Measurements from ENCODE around the gene AMBP. TPM values are rescaled to one million over a fixed set of nuclear protein-coding genes. Genes with fewer than 3 reads are reported as not detected.

Gene AMBP
- polyA plus RNA-seq, 4 donors, result 0.81 to 1.9 (median 1.8) TPM

- H3K4me3 ChIP-seq (ENCODE audit: low read depth in 1 of 3, low read length in 3 of 3), result no peak overlapping the region
- peaks cover 0 to 5% of the 10 kb centered on the region in 2 donors for H3K9me3 ChIP-seq (ENCODE audit: control insufficient read depth in 2 of 2, insufficient read depth in 1 of 2, low read depth in 1 of 2, low read length in 1 of 2)
- H3K27me3 ChIP-seq (ENCODE audit: control insufficient read depth in 3 of 3, insufficient read depth in 3 of 3, low read length in 3 of 3), result no peaks in the 10 kb centered on the region
- WGBS, 3 donors, result 86 to 97% (median 95%) methylated on average over 19 of the region's 19 CpGs
- H3K4me1 ChIP-seq (ENCODE audit: control insufficient read depth in 3 of 3, insufficient read depth in 2 of 3, low read depth in 1 of 3, low read length in 2 of 3), result no peaks in the 10 kb centered on the region
- DNase-seq, result no peak
- no peak for FAIRE-seq
- peaks cover 0 to 84% (median 3%) of the 10 kb centered on the region in 3 donors for H3K36me3 ChIP-seq (ENCODE audit: control insufficient read depth in 3 of 3, insufficient read depth in 2 of 3, low read depth in 1 of 3, low read length in 3 of 3)
- H3K27ac ChIP-seq (ENCODE audit: low read depth in 1 of 3, low read length in 2 of 3), result no peak overlapping the region
Measured at GRCh38 chr9:114031948-114032840, 45.9 kb downstream of the AMBP start.

- Histone ChIP-seq H3K27ac (ENCODE audit: low read depth in 1 of 3, low read length in 2 of 3) (no peak overlapping the region), H3K36me3 (ENCODE audit: control insufficient read depth in 3 of 3, insufficient read depth in 2 of 3, low read depth in 1 of 3, low read length in 3 of 3) (peaks cover 0 to 78% (median 3%) of the 10 kb centered on the region in 3 donors), H3K4me3 (ENCODE audit: low read depth in 1 of 3, low read length in 3 of 3) (no peak overlapping the region), H3K9me3 (ENCODE audit: control insufficient read depth in 2 of 2, insufficient read depth in 1 of 2, low read depth in 1 of 2, low read length in 1 of 2) (no peaks in the 10 kb centered on the region), H3K27me3 (ENCODE audit: control insufficient read depth in 3 of 3, insufficient read depth in 3 of 3, low read length in 3 of 3) (no peaks in the 10 kb centered on the region), H3K4me1 (ENCODE audit: control insufficient read depth in 3 of 3, insufficient read depth in 2 of 3, low read depth in 1 of 3, low read length in 2 of 3) (no peaks in the 10 kb centered on the region)
- no peak for DNase-seq
- WGBS, 3 donors, result 90 to 92% (median 91%) methylated on average over 7 of the region's 7 CpGs
- no peak for FAIRE-seq
Measured at GRCh38 chr9:114031037-114031630, 47.0 kb downstream of the AMBP start.

- DNase-seq, result no peak
- Histone ChIP-seq H3K9me3 (ENCODE audit: control insufficient read depth in 2 of 2, insufficient read depth in 1 of 2, low read depth in 1 of 2, low read length in 1 of 2) (no peaks in the 10 kb centered on the region), H3K4me1 (ENCODE audit: control insufficient read depth in 3 of 3, insufficient read depth in 2 of 3, low read depth in 1 of 3, low read length in 2 of 3) (no peaks in the 10 kb centered on the region), H3K27me3 (ENCODE audit: control insufficient read depth in 3 of 3, insufficient read depth in 3 of 3, low read length in 3 of 3) (no peaks in the 10 kb centered on the region), H3K36me3 (ENCODE audit: control insufficient read depth in 3 of 3, insufficient read depth in 2 of 3, low read depth in 1 of 3, low read length in 3 of 3) (peaks cover 0 to 73% (median 0%) of the 10 kb centered on the region in 3 donors), H3K4me3 (ENCODE audit: low read depth in 1 of 3, low read length in 3 of 3) (no peak overlapping the region), H3K27ac (ENCODE audit: low read depth in 1 of 3, low read length in 2 of 3) (no peak overlapping the region)
- 89 to 94% (median 92%) methylated on average over 9 of the region's 9 CpGs for WGBS, 3 donors
- FAIRE-seq, result no peak
Measured at GRCh38 chr9:114030364-114030763, 47.7 kb downstream of the AMBP start.

GRCh38 chr9:114029311-114030170, 48.6 kb downstream of the AMBP start:
- H3K27ac ChIP-seq (ENCODE audit: low read depth in 1 of 3, low read length in 2 of 3), result no peak overlapping the region
- H3K9me3 ChIP-seq (ENCODE audit: control insufficient read depth in 2 of 2, insufficient read depth in 1 of 2, low read depth in 1 of 2, low read length in 1 of 2), result peaks cover 0 to 6% of the 10 kb centered on the region in 2 donors
- peaks cover 0 to 70% (median 0%) of the 10 kb centered on the region in 3 donors for H3K36me3 ChIP-seq (ENCODE audit: control insufficient read depth in 3 of 3, insufficient read depth in 2 of 3, low read depth in 1 of 3, low read length in 3 of 3)
- H3K4me1 ChIP-seq (ENCODE audit: control insufficient read depth in 3 of 3, insufficient read depth in 2 of 3, low read depth in 1 of 3, low read length in 2 of 3), result no peaks in the 10 kb centered on the region
- FAIRE-seq (no peak), DNase-seq (no peak)
- whole genome bisulfite sequencing, 3 donors, result 80 to 90% (median 85%) methylated on average over 12 of the region's 12 CpGs
- no peaks in the 10 kb centered on the region for H3K27me3 ChIP-seq (ENCODE audit: control insufficient read depth in 3 of 3, insufficient read depth in 3 of 3, low read length in 3 of 3)
- H3K4me3 ChIP-seq (ENCODE audit: low read depth in 1 of 3, low read length in 3 of 3), result no peak overlapping the region

DNA sequence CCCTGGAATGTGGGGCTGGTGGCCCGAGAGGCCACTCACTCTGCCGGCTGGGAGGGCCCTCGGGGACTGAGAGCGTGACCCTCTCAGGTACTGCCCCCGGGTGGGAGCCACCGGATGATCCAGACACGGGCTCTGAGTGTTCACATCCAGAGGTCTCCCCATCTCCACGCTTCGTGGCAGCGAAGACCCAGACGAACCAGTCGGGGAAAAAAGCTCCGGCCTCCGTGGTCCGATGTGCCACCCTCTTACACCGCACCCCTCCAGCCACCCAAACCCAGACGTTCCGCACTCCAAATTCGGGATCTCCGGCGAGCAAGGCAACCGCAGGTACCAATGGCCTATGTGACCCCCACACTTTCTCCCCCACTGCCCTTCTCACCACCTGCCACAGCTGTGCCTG, 49.5 kb downstream of the AMBP start:
- Histone ChIP-seq H3K9me3 (ENCODE audit: control insufficient read depth in 2 of 2, insufficient read depth in 1 of 2, low read depth in 1 of 2, low read length in 1 of 2) (peaks cover 0 to 10% of the 10 kb centered on the region in 2 donors), H3K27ac (ENCODE audit: low read depth in 1 of 3, low read length in 2 of 3) (no peak overlapping the region), H3K36me3 (ENCODE audit: control insufficient read depth in 3 of 3, insufficient read depth in 2 of 3, low read depth in 1 of 3, low read length in 3 of 3) (peaks cover 0 to 64% (median 0%) of the 10 kb centered on the region in 3 donors), H3K4me3 (ENCODE audit: low read depth in 1 of 3, low read length in 3 of 3) (no peak overlapping the region), H3K4me1 (ENCODE audit: control insufficient read depth in 3 of 3, insufficient read depth in 2 of 3, low read depth in 1 of 3, low read length in 2 of 3) (no peaks in the 10 kb centered on the region), H3K27me3 (ENCODE audit: control insufficient read depth in 3 of 3, insufficient read depth in 3 of 3, low read length in 3 of 3) (no peaks in the 10 kb centered on the region)
- DNase-seq, result no peak
- WGBS, 3 donors, result 95 to 97% (median 96%) methylated on average over 17 to 22 of the region's 22 CpGs
- no peak for FAIRE-seq

GRCh38 chr9:114027863-114028465, 50.1 kb downstream of the AMBP start:
- FAIRE-seq, result no peak
- H3K4me1 ChIP-seq (ENCODE audit: control insufficient read depth in 3 of 3, insufficient read depth in 2 of 3, low read depth in 1 of 3, low read length in 2 of 3), result no peaks in the 10 kb centered on the region
- peaks cover 0 to 57% (median 0%) of the 10 kb centered on the region in 3 donors for H3K36me3 ChIP-seq (ENCODE audit: control insufficient read depth in 3 of 3, insufficient read depth in 2 of 3, low read depth in 1 of 3, low read length in 3 of 3)
- H3K4me3 ChIP-seq (ENCODE audit: low read depth in 1 of 3, low read length in 3 of 3), result no peak overlapping the region
- peaks cover 0 to 10% of the 10 kb centered on the region in 2 donors for H3K9me3 ChIP-seq (ENCODE audit: control insufficient read depth in 2 of 2, insufficient read depth in 1 of 2, low read depth in 1 of 2, low read length in 1 of 2)
- no peak for DNase-seq
- H3K27me3 ChIP-seq (ENCODE audit: control insufficient read depth in 3 of 3, insufficient read depth in 3 of 3, low read length in 3 of 3), result no peaks in the 10 kb centered on the region
- no peak overlapping the region for H3K27ac ChIP-seq (ENCODE audit: low read depth in 1 of 3, low read length in 2 of 3)
- WGBS, 3 donors, result 87 to 90% (median 89%) methylated on average over 4 of the region's 4 CpGs

DNA sequence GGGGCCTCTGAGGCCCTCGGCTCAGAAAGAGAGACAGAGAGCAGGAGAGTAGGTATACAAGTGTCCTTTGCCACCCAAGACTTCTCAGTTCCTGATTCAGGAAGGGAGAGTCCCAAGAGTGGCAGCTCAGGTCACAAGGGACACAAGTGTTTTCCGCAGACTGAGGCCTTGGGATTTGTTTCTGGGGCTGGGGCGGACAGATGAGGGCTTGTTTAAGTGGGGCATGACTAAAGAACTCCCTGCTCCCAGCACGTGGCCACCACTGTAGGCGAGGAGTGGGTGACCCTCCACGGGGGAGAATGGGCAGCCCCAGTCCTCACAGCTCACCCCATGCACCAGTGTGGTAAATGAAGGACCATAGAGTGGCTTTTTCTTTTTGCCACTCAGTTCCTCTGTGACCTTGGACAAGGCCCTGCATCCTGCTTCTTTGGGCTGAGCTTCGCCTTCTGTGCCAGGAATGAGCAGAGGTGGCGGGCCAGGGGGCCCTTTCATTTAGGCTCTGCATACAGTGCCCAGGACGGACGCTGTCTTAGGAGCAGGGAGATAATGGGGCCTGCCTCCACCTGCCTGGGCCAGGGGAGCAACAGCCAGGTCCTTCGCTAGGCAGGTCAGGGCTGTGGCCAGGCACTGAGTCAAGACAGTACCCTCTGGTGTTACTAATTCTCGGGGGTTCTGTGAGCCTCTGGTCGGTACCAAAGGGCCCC, 50.8 kb downstream of the AMBP start:
- DNase-seq, result no peak
- no peak for FAIRE-seq

More for the DNA sequence above, 50.8 kb downstream of the AMBP start:
- Histone ChIP-seq H3K9me3 (ENCODE audit: control insufficient read depth in 2 of 2, insufficient read depth in 1 of 2, low read depth in 1 of 2, low read length in 1 of 2) (peaks cover 0 to 10% of the 10 kb centered on the region in 2 donors), H3K4me1 (ENCODE audit: control insufficient read depth in 3 of 3, insufficient read depth in 2 of 3, low read depth in 1 of 3, low read length in 2 of 3) (no peaks in the 10 kb centered on the region), H3K36me3 (ENCODE audit: control insufficient read depth in 3 of 3, insufficient read depth in 2 of 3, low read depth in 1 of 3, low read length in 3 of 3) (peaks cover 0 to 50% (median 0%) of the 10 kb centered on the region in 3 donors), H3K27me3 (ENCODE audit: control insufficient read depth in 3 of 3, insufficient read depth in 3 of 3, low read length in 3 of 3) (no peaks in the 10 kb centered on the region), H3K27ac (ENCODE audit: low read depth in 1 of 3, low read length in 2 of 3) (no peak overlapping the region), H3K4me3 (ENCODE audit: low read depth in 1 of 3, low read length in 3 of 3) (no peak overlapping the region)
- 80 to 89% (median 82%) methylated on average over 13 of the region's 13 CpGs for WGBS, 3 donors

Measured in small intestine (tissue), 7 donors.